CD14-positive monocyte (primary cell): Measurements from ENCODE around the gene NOP10. TPM values are rescaled to one million over a fixed set of nuclear protein-coding genes. Genes with fewer than 3 reads are reported as not detected.

Source experiments
- DNase-seq, 3 donors: peaks; one replicate each; pipeline ENCODE4 v3.0.0-alpha.2; 2011 to 2022
- H2AFZ ChIP-seq: 2 replicates; pipeline ENCODE4 v1.6.0; 2012; ENCODE audit warnings: mild to moderate bottlenecking, low read depth, low read length, inconsistent platforms; ENCODE audit not compliant: insufficient read depth, poor library complexity, severe bottlenecking
- H3K27ac ChIP-seq, 2 donors: 1 replicate in 1 of 2; 2 replicates in 1 of 2; pipeline ENCODE4 v1.5.1; 2012 to 2013; ENCODE audit warnings: low read length in 2 of 2, control low read depth in 1 of 2, inconsistent platforms in 1 of 2, low read depth in 1 of 2, mild to moderate bottlenecking in 1 of 2
- H3K27me3 ChIP-seq, 2 donors: one replicate each; pipeline versions ENCODE4 v1.6.0 to v1.6.1; 2011 to 2013; ENCODE audit warnings: low read length in 2 of 2; ENCODE audit not compliant: control insufficient read depth in 2 of 2, insufficient read depth in 2 of 2
- H3K36me3 ChIP-seq, 2 donors: replicated peaks in 1 of 2; 1 replicate in 1 of 2; 2 replicates in 1 of 2; pipeline versions ENCODE4 v1.5.1 to v1.6.1; 2012 to 2013; ENCODE audit warnings: low read length in 2 of 2, control low read depth in 1 of 2, inconsistent platforms in 1 of 2, mild to moderate bottlenecking in 1 of 2; ENCODE audit not compliant: insufficient read depth in 2 of 2, control insufficient read depth in 1 of 2
- H3K4me1 ChIP-seq, 2 donors: 1 replicate in 1 of 2; 2 replicates in 1 of 2; pipeline versions ENCODE4 v1.5.1 to v1.6.1; 2012 to 2013; ENCODE audit warnings: low read length in 2 of 2, control low read depth in 1 of 2, inconsistent platforms in 1 of 2, mild to moderate bottlenecking in 1 of 2, moderate library complexity in 1 of 2; ENCODE audit not compliant: insufficient read depth in 2 of 2, control insufficient read depth in 1 of 2
- H3K4me2 ChIP-seq: replicated peaks from 2 replicates; pipeline ENCODE3; 2012; ENCODE audit warnings: low read length, moderate library complexity, mild to moderate bottlenecking; ENCODE audit not compliant: poor library complexity, severe bottlenecking; ENCODE audit errors: extremely low read depth
- H3K4me3 ChIP-seq, 3 experiments: fragments of 200-600 bp in 1 of 3; sonication (generic) in 1 of 3; replicated peaks in 1 of 3; 1 replicate in 2 of 3; 2 replicates in 1 of 3; pipeline ENCODE4 v1.5.1; 2011 to 2013; ENCODE audit warnings: low read length in 3 of 3, mild to moderate bottlenecking in 3 of 3, control low read depth in 2 of 3, low read depth in 2 of 3, inconsistent platforms in 1 of 3, moderate library complexity in 1 of 3
- H3K79me2 ChIP-seq: 2 replicates; pipeline ENCODE4 v1.6.0; 2012; ENCODE audit warnings: mild to moderate bottlenecking, control low read depth, inconsistent platforms, low read length, moderate library complexity; ENCODE audit not compliant: insufficient read depth
- H3K9ac ChIP-seq: 2 replicates; pipeline ENCODE4 v1.6.0; 2017; ENCODE audit warnings: low read length, mild to moderate bottlenecking; ENCODE audit not compliant: insufficient read depth, poor library complexity, severe bottlenecking
- H3K9me3 ChIP-seq, 2 donors: replicated peaks in 1 of 2; 1 replicate in 1 of 2; 2 replicates in 1 of 2; pipeline versions ENCODE4 v1.5.1 to v1.6.1; 2012 to 2013; ENCODE audit warnings: low read length in 2 of 2, control low read depth in 1 of 2; ENCODE audit not compliant: control insufficient read depth in 1 of 2, insufficient read depth in 1 of 2
- H4K20me1 ChIP-seq: 2 replicates; pipeline ENCODE4 v1.6.0; 2012; ENCODE audit warnings: mild to moderate bottlenecking, low read length, control low read depth, moderate library complexity; ENCODE audit not compliant: insufficient read depth
- H3K27ac Mint-ChIP-seq, 7 donors: one replicate each; pipeline ENCODE4 v1.8.0; 2020; ENCODE audit warnings: mild to moderate bottlenecking in 7 of 7, mixed read lengths in 7 of 7, moderate library complexity in 6 of 7, inconsistent platforms in 2 of 7
- H3K27me3 Mint-ChIP-seq, 3 donors: one replicate each; pipeline ENCODE4 v1.8.0; 2021 to 2022; ENCODE audit warnings: low read depth in 3 of 3, mild to moderate bottlenecking in 3 of 3, mixed read lengths in 3 of 3, moderate library complexity in 3 of 3, inconsistent platforms in 1 of 3
- H3K36me3 Mint-ChIP-seq, 2 donors: one replicate each; pipeline ENCODE4 v1.8.0; 2020; ENCODE audit warnings: mixed read lengths in 2 of 2, inconsistent platforms in 1 of 2, mild to moderate bottlenecking in 1 of 2
- H3K4me1 Mint-ChIP-seq: one replicate; pipeline ENCODE4 v1.8.0; 2020; ENCODE audit warnings: mild to moderate bottlenecking, mixed read lengths
- H3K4me3 Mint-ChIP-seq, 2 donors: one replicate each; pipeline ENCODE4 v1.8.0; 2020; ENCODE audit warnings: mild to moderate bottlenecking in 2 of 2, mixed read lengths in 2 of 2, moderate library complexity in 1 of 2
- H3K9me3 Mint-ChIP-seq, 7 donors: one replicate each; pipeline ENCODE4 v1.8.0; 2020 to 2022; ENCODE audit warnings: mixed read lengths in 7 of 7, mild to moderate bottlenecking in 6 of 7, moderate library complexity in 6 of 7, inconsistent platforms in 2 of 7
- CTCF ChIP-seq: fragments of 200-600 bp; IDR thresholded peaks from one replicate; pipeline ENCODE4 v1.8.0; 2022; ENCODE audit warnings: antibody characterized with exemption, mild to moderate bottlenecking
- WGBS: methylation state at CpG from one replicate; pipeline ENCODE4 v1.1.5; 2013; ENCODE audit warnings: missing lambda C conversion rate; ENCODE audit not compliant: insufficient coverage; 5-methylcytosine and 5-hydroxymethylcytosine counted together
- intact Hi-C, 2 donors: fragments of 100-400 bp; cut with micrococcal nuclease; formaldehyde crosslinking; loops; one replicate each; pipeline versions ENCODE4 v1.15.0 to v1.15.1; 2023
- polyA plus RNA-seq, 3 donors: library from polyadenylated mRNA; depleted of rRNA in 1 of 3; unstranded in 2 of 3; stranded (reverse) in 1 of 3; fragments of 300-500 nt in 2 of 3; fragments of >200 nt in 1 of 3; fragmentation: Illumina TruSeq in 2 of 3; gene quantifications; 1 replicate in 2 of 3; 2 replicates in 1 of 3; pipeline ENCODE4 v1.2.3, GENCODE V29; 2012 to 2021

The NOP10 gene
- polyA plus RNA-seq, 3 donors: 260 to 677 (median 586) TPM

GRCh38 chr15:34324933-34325332 lies 18.0 kb downstream of the NOP10 start:
- Histone ChIP-seq H3K27ac (no peak overlapping the region), H4K20me1 (peaks cover 96% of the 10 kb centered on the region), H2AFZ (no peak overlapping the region), H3K4me2 (no peak overlapping the region), H3K4me3 (no peak overlapping the region), H3K79me2 (peaks cover 96% of the 10 kb centered on the region), H3K27me3 (no peaks in the 10 kb centered on the region), H3K9ac (no peak overlapping the region), H3K36me3 (peaks cover 0 to 5% of the 10 kb centered on the region in 2 donors), H3K4me1 (peaks cover 6 to 8% of the 10 kb centered on the region in 2 donors), H3K9me3 (no peaks in the 10 kb centered on the region)
- WGBS: no CpG with 5 or more reads among the region's 1 CpG
- Mint-ChIP-seq H3K9me3 (no peaks in the 10 kb centered on the region), H3K36me3 (peaks cover 12 to 30% of the 10 kb centered on the region in 2 donors), H3K4me1 (peaks cover 32% of the 10 kb centered on the region), H3K27me3 (no peaks in the 10 kb centered on the region), H3K27ac (no peak overlapping the region), H3K4me3 (no peak overlapping the region)
- no peak for TF ChIP-seq CTCF
- intact Hi-C loops: no loop called here
- DNase-seq: no peak

- H3K4me3 Mint-ChIP-seq: no peak overlapping the region
- no peaks in the 10 kb centered on the region for H3K9me3 ChIP-seq
- H3K4me1 ChIP-seq: peaks cover 18 to 24% of the 10 kb centered on the region in 2 donors
- H3K27ac ChIP-seq: no peak overlapping the region
- no peak for TF ChIP-seq CTCF
- no peak overlapping the region for H3K4me2 ChIP-seq
- peaks cover 96% of the 10 kb centered on the region for H4K20me1 ChIP-seq
- H3K4me1 Mint-ChIP-seq: peaks cover 36% of the 10 kb centered on the region
- peaks cover 0 to 2% (median 0%) of the 10 kb centered on the region in 7 donors for H3K9me3 Mint-ChIP-seq
- H3K27me3 ChIP-seq: no peaks in the 10 kb centered on the region
- 93% methylated on average over 5 of the region's 10 CpGs for WGBS
- peak overlapping the region in 1 of 7 donors; percentile 54 for H3K27ac Mint-ChIP-seq
- no peak overlapping the region for H2AFZ ChIP-seq
- DNase-seq: no peak
- H3K9ac ChIP-seq: no peak overlapping the region
- peaks cover 8 to 20% of the 10 kb centered on the region in 2 donors for H3K36me3 Mint-ChIP-seq
- intact Hi-C loops: no loop called here
- no peaks in the 10 kb centered on the region for H3K36me3 ChIP-seq
- no peaks in the 10 kb centered on the region for H3K27me3 Mint-ChIP-seq
- H3K79me2 ChIP-seq: peaks cover 96% of the 10 kb centered on the region
- H3K4me3 ChIP-seq: no peak overlapping the region
Measured at GRCh38 chr15:34323217-34323616, 19.7 kb downstream of the NOP10 start.
